Spleen (tissue), 7 donors: Measurements from ENCODE around the gene MYL10.

Source experiments
- CTCF ChIP-seq, 11 experiments: fragments of 200-600 bp in 7 of 11; fragments of 450-650 bp in 4 of 11; sonication (generic) in 4 of 11; IDR thresholded peaks in 8 of 11; conservative IDR thresholded peaks in 3 of 11; 1 replicate in 7 of 11; 2 replicates in 4 of 11; pipeline versions ENCODE4 v1.4.0 to v1.8.0; 2016 to 2021; ENCODE audit warnings: antibody characterized with exemption in 11 of 11, inconsistent platforms in 4 of 11, mild to moderate bottlenecking in 1 of 11
- POLR2A ChIP-seq, 3 donors: fragments of 450-650 bp; IDR thresholded peaks; one replicate each; pipeline ENCODE4 v1.5.1; 2017; ENCODE audit warnings: antibody characterized with exemption in 3 of 3, mild to moderate bottlenecking in 1 of 3
- POLR2AphosphoS5 ChIP-seq, 3 donors: sonication (generic); formaldehyde crosslinking; IDR thresholded peaks; one replicate each; pipeline ENCODE4 v1.5.1; 2017; ENCODE audit warnings: antibody characterized with exemption in 3 of 3
- donor health status: DM: no; HTN: no; CAD: no; lungs with moderate emphysema.
- donor health status: DM: no; HTN: no; CAD: no.
- donor health status: DM: no; HTN: no; CAD: no.

GRCh38 chr7:101614939-101615302, 14.2 kb downstream of the MYL10 start:
- TF ChIP-seq POLR2A (IDR thresholded peaks at IDR 0.05) (no peak), CTCF (IDR thresholded peaks at IDR 0.05 in 8 of 11, conservative IDR thresholded peaks at IDR 0.05 in 3 of 11) (no peak), POLR2AphosphoS5 (IDR thresholded peaks at IDR 0.05) (no peak)
